GM10248 (cell line): ENCODE measurements around the gene C4orf51.

ENCODE experiments used
- CTCF ChIA-PET: fragments of 300-600 bp; sonication (Branson Sonifier 250); formaldehyde crosslinking; extraction: SDS; loops from one replicate; lab custom pipeline; 2021; ENCODE audit warnings: antibody characterized with exemption; lab: Yijun Ruan, JAX
- POLR2A ChIA-PET: fragments of 350-650 bp; sonication (Branson Sonifier 250); formaldehyde crosslinking; extraction: SDS; loops from one replicate; lab custom pipeline; 2020; ENCODE audit warnings: antibody characterized with exemption; lab: Yijun Ruan, JAX
- DNase-seq: peaks from one replicate; pipeline ENCODE4 v3.0.0; 2012; ENCODE audit errors: extremely low spot score
- CTCF ChIP-seq: IDR thresholded peaks from 2 replicates; pipeline ENCODE4 v1.5.1; 2012; ENCODE audit warnings: mild to moderate bottlenecking, low read depth; ENCODE audit errors: extremely low read depth, missing control alignments, control extremely low read depth

The C4orf51 gene

GRCh38 chr4:145773581-145774234 lies 93.8 kb downstream of the C4orf51 start:
- no peak for TF ChIP-seq CTCF
- ChIA-PET POLR2A (interaction anchor here (0.9 kb wide), 1 partner anchor 688 kb away, joined by 3 read pairs; no protein-coding TSS in a partner anchor), CTCF (interaction anchor here (0.6 to 2.8 kb wide), 11 partner anchors 12 to 114 kb away, joined by 3 to 16 read pairs (median 4); no protein-coding TSS in a partner anchor)
- peak; percentile 29 for DNase-seq

GRCh38 chr4:145774473-145774872 lies 94.5 kb downstream of the C4orf51 start:
- ChIA-PET CTCF (interaction anchor here (0.6 to 2.0 kb wide), 6 partner anchors 14 to 27 kb away, joined by 3 to 7 read pairs (median 4); no protein-coding TSS in a partner anchor), POLR2A (no interaction called here)
- TF ChIP-seq CTCF, result no peak
- DNase-seq, result no peak

- ChIA-PET CTCF (interaction anchor here (0.7 to 1.5 kb wide), 2 partner anchors 13 to 26 kb away, joined by 3 to 5 read pairs; no protein-coding TSS in a partner anchor), POLR2A (no interaction called here)
- DNase-seq, result no peak
- TF ChIP-seq CTCF, result no peak
Measured at GRCh38 chr4:145775406-145775805, 95.5 kb downstream of the C4orf51 start.

- POLR2A ChIA-PET, result no interaction called here
- no peak for TF ChIP-seq CTCF
- DNase-seq, result no peak
- CTCF ChIA-PET, result no interaction called here
Measured at GRCh38 chr4:145776208-145776607, 96.3 kb downstream of the C4orf51 start.

DNA sequence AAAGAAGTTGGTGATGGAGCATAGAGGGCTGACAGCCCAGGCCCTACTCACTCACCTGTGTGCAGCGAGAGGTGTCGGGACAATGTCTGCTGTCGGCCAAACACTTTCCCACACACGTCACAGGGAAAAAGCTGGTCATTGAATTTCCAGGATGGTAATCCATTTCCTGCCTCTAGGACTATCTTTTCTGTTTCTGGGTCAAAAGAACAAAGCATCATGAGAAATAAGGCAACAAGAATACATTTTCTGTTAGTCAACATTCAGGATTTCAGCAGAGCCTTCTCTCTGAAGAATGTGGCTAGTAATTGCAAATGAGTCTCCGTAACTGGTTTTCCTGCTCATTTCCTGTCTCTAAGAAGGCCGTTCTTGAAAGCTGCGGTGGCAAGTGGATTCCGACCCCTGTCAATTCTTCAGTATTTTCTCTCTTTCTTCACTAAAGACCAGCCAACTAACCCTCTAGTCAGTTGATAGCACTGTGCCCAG lies 99.4 kb downstream of the C4orf51 start:
- ChIA-PET CTCF (no interaction called here), POLR2A (no interaction called here)
- DNase-seq, result no peak
- TF ChIP-seq CTCF, result no peak

DNA sequence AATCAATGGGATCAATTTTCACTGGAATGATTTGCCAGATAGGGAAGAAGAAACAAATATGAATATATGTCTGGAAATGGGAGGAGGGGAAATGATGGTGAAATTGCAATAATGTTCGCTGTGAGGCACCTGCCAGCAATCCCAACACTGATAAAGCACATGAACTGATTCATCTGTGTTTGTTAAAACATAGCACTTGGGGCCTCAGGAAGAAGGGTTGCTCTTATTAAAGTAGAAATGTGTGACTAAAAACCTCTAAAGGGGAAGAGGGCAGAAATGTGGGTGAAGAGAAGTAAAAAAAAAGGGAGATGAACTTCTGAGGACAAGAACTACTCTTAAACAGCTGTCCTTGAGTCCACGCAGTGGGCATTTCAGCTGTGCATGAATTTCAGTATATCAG lies 101.4 kb downstream of the C4orf51 start:
- ChIA-PET POLR2A (no interaction called here), CTCF (interaction anchor here (1.7 kb wide), 1 partner anchor 15 kb away, joined by 5 read pairs; no protein-coding TSS in a partner anchor)
- no peak for TF ChIP-seq CTCF
- DNase-seq, result no peak
